Mononuclear cell (primary cell): ENCODE data around the gene THG1L. TPM values are rescaled to one million over a fixed set of nuclear protein-coding genes. Genes with fewer than 3 reads are reported as not detected.
"Not testable (repeated sequence)": the region's sequence is repeated elsewhere in the genome, so short reads cannot be mapped to it uniquely, and the experiment has no call there.

ENCODE experiments used
- H3K27me3 ChIP-seq: 2 replicates; pipeline ENCODE4 v1.6.0; 2011; ENCODE audit warnings: low read length, control low read depth; ENCODE audit not compliant: insufficient read depth
- H3K4me1 ChIP-seq: 2 replicates; pipeline ENCODE4 v1.5.1; 2011; ENCODE audit warnings: mild to moderate bottlenecking, low read length, control low read depth; ENCODE audit not compliant: insufficient read depth
- H3K4me3 ChIP-seq: 2 replicates; pipeline ENCODE4 v1.5.1; 2011; ENCODE audit warnings: mild to moderate bottlenecking, low read length, moderate library complexity
- H3K9me3 ChIP-seq: 2 replicates; pipeline ENCODE4 v1.5.1; 2011; ENCODE audit warnings: low read depth, mild to moderate bottlenecking, control low read depth, low read length
- total RNA-seq: library from RNA; depleted of rRNA; stranded (reverse); fragments of >200 nt; gene quantifications from one replicate; pipeline ENCODE4 v1.2.3, GENCODE V29; 2012

Gene THG1L
- total RNA-seq, 1 donor = 13.4 TPM

DNA sequence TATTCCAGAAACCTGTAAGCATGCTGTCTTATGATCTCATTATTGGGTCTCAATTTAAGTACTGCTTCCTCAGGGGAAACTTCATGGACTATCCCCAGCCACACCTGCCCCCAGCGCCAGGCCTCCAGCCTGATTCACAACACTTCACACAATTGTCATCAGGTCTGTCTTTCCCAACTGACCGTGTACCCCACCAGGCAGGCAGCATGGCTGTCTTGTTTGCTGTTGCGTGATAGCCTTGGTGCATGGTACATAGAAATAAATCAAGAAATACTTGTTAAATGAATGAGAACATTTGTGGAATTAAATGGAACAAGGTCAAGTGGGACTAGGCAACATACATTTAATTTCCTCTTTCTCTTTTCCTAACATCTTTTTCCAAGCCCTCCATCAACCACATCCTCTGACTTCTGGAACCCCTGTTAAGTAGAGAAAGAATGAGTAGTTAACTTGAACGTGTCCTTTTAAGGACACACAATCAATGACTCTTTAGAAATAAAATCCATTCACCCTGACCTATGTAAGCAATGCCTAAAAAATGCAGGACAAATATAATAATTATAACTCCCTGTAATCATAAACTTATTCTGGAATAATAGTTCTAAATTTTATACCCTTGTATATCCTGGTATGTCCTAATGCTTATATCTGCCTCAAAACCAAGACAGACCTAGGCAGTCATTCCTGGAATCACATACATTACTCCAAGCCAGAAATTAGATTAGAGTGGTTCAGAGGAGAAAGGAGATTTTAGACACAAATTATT lies 17.2 kb upstream of the THG1L start:
- Histone ChIP-seq H3K27me3 (peaks cover 2% of the 10 kb centered on the region), H3K4me3 (no peak overlapping the region), H3K9me3 (no peaks in the 10 kb centered on the region), H3K4me1 (peaks cover 12% of the 10 kb centered on the region)

- no peaks in the 10 kb centered on the region for H3K9me3 ChIP-seq
- H3K27me3 ChIP-seq = no peaks in the 10 kb centered on the region
- H3K4me1 ChIP-seq = peaks cover 12% of the 10 kb centered on the region
- H3K4me3 ChIP-seq = no peak overlapping the region
Observed at GRCh38 chr5:157714596-157714864, 16.7 kb upstream of the THG1L start.

DNA sequence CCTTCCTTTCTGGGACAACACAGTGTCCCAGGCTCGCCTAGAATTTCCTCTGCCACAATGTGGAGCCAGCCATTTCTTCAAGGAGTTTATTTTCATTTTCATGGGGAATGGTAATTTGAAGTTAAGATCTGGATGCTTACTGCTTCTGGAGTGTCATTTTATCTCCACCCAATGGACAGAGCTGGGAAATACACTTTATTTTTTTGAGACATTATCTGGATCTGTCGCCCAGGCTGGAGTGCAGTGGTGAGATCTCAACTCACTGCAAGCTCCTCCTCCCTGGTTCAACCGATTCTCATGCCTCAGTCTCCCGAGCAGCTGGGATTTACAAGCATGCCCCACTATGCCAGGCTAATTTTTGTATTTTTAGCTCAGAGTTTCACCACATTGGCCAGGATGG lies 12.7 kb upstream of the THG1L start:
- Histone ChIP-seq H3K9me3 (no peaks in the 10 kb centered on the region), H3K4me1 (peaks cover 12% of the 10 kb centered on the region), H3K27me3 (no peaks in the 10 kb centered on the region), H3K4me3 (no peak overlapping the region)

GRCh38 chr5:157719245-157719644 lies 12.0 kb upstream of the THG1L start:
- peaks cover 12% of the 10 kb centered on the region for H3K4me1 ChIP-seq
- no peaks in the 10 kb centered on the region for H3K27me3 ChIP-seq
- H3K4me3 ChIP-seq = no peak overlapping the region
- H3K9me3 ChIP-seq = no peaks in the 10 kb centered on the region

DNA sequence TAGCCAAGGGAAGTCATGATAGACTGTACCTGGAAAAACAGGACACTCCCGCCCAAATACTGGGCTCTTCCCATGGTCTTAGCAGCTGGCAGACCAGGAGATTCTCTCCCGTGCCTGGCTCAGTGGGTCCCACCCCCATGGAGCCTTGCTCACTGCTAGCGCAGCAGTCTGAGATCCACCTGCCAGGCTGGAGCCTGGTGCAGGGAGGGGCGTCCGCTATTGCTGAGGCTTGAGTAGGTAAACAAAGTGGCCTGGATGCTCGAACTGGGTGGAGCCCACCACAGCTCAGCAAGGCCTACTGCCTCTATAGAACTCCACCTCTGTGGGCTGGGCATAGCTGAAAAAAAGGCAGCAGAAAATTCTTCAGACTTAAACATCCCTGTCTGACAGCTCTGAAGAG lies 10.1 kb upstream of the THG1L start:
- H3K27me3 ChIP-seq = no peaks in the 10 kb centered on the region
- peaks cover 12% of the 10 kb centered on the region for H3K4me1 ChIP-seq
- H3K4me3 ChIP-seq = no peak overlapping the region
- H3K9me3 ChIP-seq = no peaks in the 10 kb centered on the region

GRCh38 chr5:157722895-157723294 lies 8.3 kb upstream of the THG1L start:
- H3K27me3 ChIP-seq, H3K4me3 ChIP-seq, H3K4me1 ChIP-seq, H3K9me3 ChIP-seq: not testable (repeated sequence)

- not testable (repeated sequence) for H3K4me3 ChIP-seq, H3K27me3 ChIP-seq, H3K9me3 ChIP-seq, H3K4me1 ChIP-seq
Observed at GRCh38 chr5:157726607-157727006, 4.6 kb upstream of the THG1L start.

- not testable (repeated sequence) for H3K9me3 ChIP-seq, H3K27me3 ChIP-seq
- H3K4me1 ChIP-seq = peaks cover 14% of the 10 kb centered on the region
Observed at GRCh38 chr5:157727858-157728257, 3.4 kb upstream of the THG1L start.

DNA sequence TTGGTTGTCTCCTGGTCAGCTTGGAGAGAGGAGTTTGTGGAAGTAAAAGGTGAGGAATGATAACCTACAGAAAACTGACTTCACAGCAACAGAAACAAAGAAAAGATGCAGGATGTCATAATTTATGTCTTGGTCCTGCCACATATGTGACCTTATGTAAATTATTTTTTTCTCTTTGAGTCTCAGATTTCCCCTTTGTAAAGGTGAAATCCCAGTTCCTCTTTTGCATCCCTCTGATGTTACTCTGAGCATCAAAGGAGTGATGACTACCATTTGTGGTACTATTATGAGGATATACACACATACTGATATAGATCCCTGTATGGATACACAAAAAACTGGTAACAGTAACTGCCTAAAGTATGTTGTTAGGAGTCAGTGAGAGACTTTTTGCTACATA lies 1.4 kb upstream of the THG1L start:
- Histone ChIP-seq H3K9me3 (no peaks in the 10 kb centered on the region), H3K4me3 (no peak overlapping the region), H3K4me1 (peaks cover 14% of the 10 kb centered on the region), H3K27me3 (no peaks in the 10 kb centered on the region)

More at GRCh38 chr5:157727858-157728257, 3.4 kb upstream of the THG1L start:
- not testable (repeated sequence) for H3K4me3 ChIP-seq

- Histone ChIP-seq H3K4me3 (peak overlapping the region; percentile 68), H3K4me1 (peaks cover 14% of the 10 kb centered on the region), H3K27me3 (no peaks in the 10 kb centered on the region), H3K9me3 (no peaks in the 10 kb centered on the region)
Observed at GRCh38 chr5:157730900-157731271, 334 bp upstream of the THG1L start.

DNA sequence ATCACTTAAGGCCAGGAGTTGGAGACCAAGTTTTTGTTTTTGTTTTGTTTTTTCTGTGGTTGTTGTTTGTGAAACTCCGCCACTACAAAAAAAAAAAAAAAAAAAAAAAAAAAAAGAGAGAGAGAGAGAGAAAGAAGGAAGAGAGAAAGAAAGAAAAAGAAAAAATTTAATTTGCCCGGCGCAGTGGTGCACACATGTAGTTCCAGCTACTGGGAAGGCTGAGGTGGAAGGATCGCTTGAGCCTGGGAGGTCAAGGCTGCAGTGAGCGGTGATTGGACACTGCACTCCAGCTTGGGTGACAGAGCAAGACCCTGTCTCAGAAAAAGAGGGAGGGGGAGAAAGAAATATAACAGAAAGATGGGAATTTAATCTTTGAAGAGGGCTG lies 902 bp downstream of the THG1L start:
- Histone ChIP-seq H3K4me3 (no peak overlapping the region), H3K9me3 (no peaks in the 10 kb centered on the region), H3K27me3 (no peaks in the 10 kb centered on the region), H3K4me1 (peaks cover 14% of the 10 kb centered on the region)

- Histone ChIP-seq H3K4me1 (peaks cover 14% of the 10 kb centered on the region), H3K27me3 (no peaks in the 10 kb centered on the region), H3K4me3 (no peak overlapping the region), H3K9me3 (no peaks in the 10 kb centered on the region)
Observed at GRCh38 chr5:157732596-157733262, 1.5 kb downstream of the THG1L start.

- no peaks in the 10 kb centered on the region for H3K9me3 ChIP-seq
Observed at GRCh38 chr5:157734436-157734835, 3.2 kb downstream of the THG1L start.

DNA sequence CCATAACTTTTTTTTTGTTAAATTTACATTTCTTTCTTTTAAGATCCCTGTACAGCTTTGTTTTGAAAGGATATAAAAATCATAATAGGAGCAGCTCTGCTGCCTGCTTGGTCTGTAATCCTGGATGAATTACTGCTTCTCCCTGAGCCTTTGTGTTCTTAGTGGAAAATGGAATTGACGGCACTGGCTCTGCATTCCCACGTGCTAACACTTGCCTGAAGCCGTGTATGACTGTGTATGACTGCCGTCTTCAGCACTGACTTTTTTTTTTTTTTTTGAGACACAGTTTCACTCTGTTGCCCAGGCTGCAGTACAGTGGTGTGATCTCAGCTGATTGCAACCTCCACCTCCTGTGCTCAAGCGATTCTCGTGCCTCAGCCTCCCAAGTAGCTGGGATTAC lies 4.8 kb downstream of the THG1L start:
- H3K9me3 ChIP-seq = no peaks in the 10 kb centered on the region
- peaks cover 11% of the 10 kb centered on the region for H3K4me1 ChIP-seq
- H3K27me3 ChIP-seq = no peaks in the 10 kb centered on the region
- no peak overlapping the region for H3K4me3 ChIP-seq

More at GRCh38 chr5:157734436-157734835, 3.2 kb downstream of the THG1L start:
- Histone ChIP-seq H3K27me3 (no peaks in the 10 kb centered on the region), H3K4me3 (no peak overlapping the region), H3K4me1 (peaks cover 14% of the 10 kb centered on the region)

GRCh38 chr5:157739388-157740228 lies 8.4 kb downstream of the THG1L start:
- Histone ChIP-seq H3K27me3 (no peaks in the 10 kb centered on the region), H3K9me3 (no peaks in the 10 kb centered on the region), H3K4me1 (peaks cover 12% of the 10 kb centered on the region), H3K4me3 (no peak overlapping the region)
